ENCODE measurements around the gene THAP12. TPM values are rescaled to one million over a fixed set of nuclear protein-coding genes. Genes with fewer than 3 reads are reported as not detected.

Gene THAP12
- total RNA-seq: 40.4 and 61.6 TPM in 2 replicates

GRCh38 chr11:76380977-76381719, at the start of gene THAP12, which contains the start of gene GVQW3:
THAP12 (minus strand) TSS chr11:76381132; CDS start chr11:76380836, 296 bp downstream.
GVQW3 (plus strand) TSS chr11:76381323; CDS start chr11:76381829, 506 bp downstream.

Small RNAs within 50 kb of the gene (small RNA-seq; reads per million reads assigned to genes)
- gene RF00019: not detected

Other genes with a start within 250 kb of the THAP12 start
- 0.59 and 1.1 TPM in 2 replicates for gene WNT11, start 174.6 kb downstream of the THAP12 start, total RNA-seq
- 2.9 and 3.3 TPM in 2 replicates for gene GVQW3, start 191 bp upstream of the THAP12 start, total RNA-seq
- gene EMSY, start 63.9 kb upstream of the THAP12 start, total RNA-seq: 16.5 and 21.1 TPM in 2 replicates

Data from subcutaneous preadipocyte (primary cell).